Ishikawa (cell line): ENCODE data around the gene KRTAP4-5.

Experiments used
- CEBPB ChIP-seq: IDR thresholded peaks from 2 replicates; pipeline ENCODE4 v1.6.1; 2012
- CREB1 ChIP-seq: IDR thresholded peaks from 2 replicates; pipeline ENCODE4 v1.6.1; 2012; ENCODE audit warnings: low read depth
- EP300 ChIP-seq: IDR thresholded peaks from 2 replicates; pipeline ENCODE4 v1.6.1; 2012; ENCODE audit warnings: borderline replicate concordance
- FOXM1 ChIP-seq: IDR thresholded peaks from 2 replicates; pipeline ENCODE4 v1.6.1; 2012; ENCODE audit warnings: low read depth, borderline replicate concordance
- MAX ChIP-seq: IDR thresholded peaks from 2 replicates; pipeline ENCODE4 v1.6.1; 2012
- NFIC ChIP-seq: IDR thresholded peaks from 2 replicates; pipeline ENCODE4 v1.6.1; 2012
- RAD21 ChIP-seq: IDR thresholded peaks from 2 replicates; pipeline ENCODE4 v1.6.1; 2012; ENCODE audit warnings: low read depth
- REST ChIP-seq: IDR thresholded peaks from 2 replicates; pipeline ENCODE4 v1.6.1; 2012; ENCODE audit warnings: low read depth, mild to moderate bottlenecking
- TAF1 ChIP-seq: IDR thresholded peaks from 2 replicates; pipeline ENCODE4 v1.6.1; 2012; ENCODE audit warnings: low read depth, mild to moderate bottlenecking
- TCF12 ChIP-seq: IDR thresholded peaks from 2 replicates; pipeline ENCODE4 v1.6.1; 2012; ENCODE audit warnings: low read depth
- TEAD4 ChIP-seq: IDR thresholded peaks from 2 replicates; pipeline ENCODE4 v1.6.1; 2012
- USF1 ChIP-seq: IDR thresholded peaks from 2 replicates; pipeline ENCODE4 v1.6.1; 2012
- YY1 ChIP-seq: IDR thresholded peaks from 2 replicates; pipeline ENCODE4 v1.6.1; 2012; ENCODE audit warnings: low read depth
- ZBTB7A ChIP-seq: IDR thresholded peaks from 2 replicates; pipeline ENCODE4 v1.6.1; 2012; ENCODE audit warnings: low read depth

GRCh38 chr17:41126412-41126811 lies 23.2 kb downstream of the KRTAP4-5 start:
- no peak for TF ChIP-seq USF1
- TF ChIP-seq EP300: no peak
- TF ChIP-seq MAX: no peak
- TF ChIP-seq TAF1: no peak
- TF ChIP-seq TEAD4: no peak
- no peak for TF ChIP-seq REST
- TF ChIP-seq CEBPB: no peak
- TF ChIP-seq NFIC: no peak
- no peak for TF ChIP-seq TCF12
- no peak for TF ChIP-seq FOXM1
- no peak for TF ChIP-seq YY1
- TF ChIP-seq RAD21: no peak
- no peak for TF ChIP-seq ZBTB7A
- TF ChIP-seq CREB1: no peak
